Nephron (organoid): ENCODE measurements around the gene LSP1.
"Not testable (repeated sequence)": the region's sequence is repeated elsewhere in the genome, so short reads cannot be mapped to it uniquely, and the experiment has no call there.

Experiments used
- H3K27ac Mint-ChIP-seq, 3 experiments: 2 replicates each; pipeline ENCODE4 v1.8.0; 2020; ENCODE audit warnings: mixed read lengths in 3 of 3, mild to moderate bottlenecking in 2 of 3, moderate library complexity in 1 of 3
- H3K27me3 Mint-ChIP-seq: 2 replicates; pipeline ENCODE4 v1.8.0; 2021; ENCODE audit warnings: low read depth, mild to moderate bottlenecking, moderate library complexity, mixed read lengths
- H3K36me3 Mint-ChIP-seq: 2 replicates; pipeline ENCODE4 v1.8.0; 2020; ENCODE audit warnings: low read depth, mixed read lengths
- H3K4me1 Mint-ChIP-seq: 2 replicates; pipeline ENCODE4 v1.8.0; 2020; ENCODE audit warnings: mixed read lengths
- H3K4me3 Mint-ChIP-seq, 3 experiments: 2 replicates each; pipeline ENCODE4 v1.8.0; 2020; ENCODE audit warnings: mild to moderate bottlenecking in 3 of 3, mixed read lengths in 3 of 3, moderate library complexity in 2 of 3
- H3K9me3 Mint-ChIP-seq: 2 replicates; pipeline ENCODE4 v1.8.0; 2020; ENCODE audit warnings: mixed read lengths
- CTCF ChIP-seq, 3 experiments: fragments of 200-600 bp; sonication (generic); IDR thresholded peaks; one replicate each; pipeline ENCODE4 v1.5.0; 2021; ENCODE audit warnings: antibody characterized with exemption in 3 of 3; ENCODE audit not compliant: unreplicated experiment in 3 of 3

Gene LSP1

DNA sequence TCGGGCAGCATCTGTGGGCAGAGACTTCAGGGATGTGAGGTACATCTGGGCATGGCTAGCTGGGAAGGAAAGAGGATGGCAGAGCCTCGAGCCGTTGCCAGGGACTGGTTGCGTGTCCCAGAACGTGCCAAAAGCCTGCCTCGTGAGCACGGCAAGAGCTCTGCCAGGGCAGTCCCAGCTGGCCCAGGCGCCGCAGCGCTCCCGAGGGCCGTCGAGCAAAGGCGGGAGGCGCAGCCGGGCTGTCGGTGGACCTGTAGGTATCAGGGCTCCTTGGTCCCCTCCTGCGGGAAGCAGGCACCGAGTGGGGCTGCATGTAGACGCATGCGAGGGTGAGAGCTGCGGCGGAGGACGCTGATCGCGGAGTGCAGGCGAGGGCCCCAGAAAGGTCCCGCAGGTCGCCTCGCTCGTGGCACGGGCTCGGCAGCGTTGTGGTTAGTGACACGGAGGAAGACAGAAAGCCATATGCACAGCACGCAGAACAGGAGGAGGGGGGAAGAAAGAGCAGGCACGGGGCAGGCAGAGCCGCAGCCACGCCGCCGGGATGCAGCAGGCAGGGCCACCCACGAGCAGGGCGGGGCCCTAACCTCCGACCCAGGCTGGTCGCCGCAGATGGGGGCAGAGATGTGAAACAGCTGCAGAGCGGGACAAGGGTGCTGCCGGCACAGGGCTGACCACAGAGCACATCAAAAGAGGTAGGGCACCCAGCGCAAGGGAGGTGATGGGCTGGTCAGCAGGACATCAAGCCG, 18.0 kb downstream of the LSP1 start:
- Mint-ChIP-seq H3K9me3 (no peaks in the 10 kb centered on the region), H3K4me1 (peaks cover 21% of the 10 kb centered on the region), H3K36me3 (no peaks in the 10 kb centered on the region), H3K27me3 (peaks cover 10% of the 10 kb centered on the region), H3K27ac (peak overlapping the region; percentile 45 to 77 (median 64)), H3K4me3 (no peak overlapping the region)
- TF ChIP-seq CTCF (IDR thresholded peaks at IDR 0.05; ENCODE audit: unreplicated experiment in 3 of 3) = no peak

GRCh38 chr11:1871531-1871930, 18.6 kb downstream of the LSP1 start:
- no peaks in the 10 kb centered on the region for H3K9me3 Mint-ChIP-seq
- H3K27me3 Mint-ChIP-seq = peaks cover 10% of the 10 kb centered on the region
- no peak for TF ChIP-seq CTCF (IDR thresholded peaks at IDR 0.05; ENCODE audit: unreplicated experiment in 3 of 3)
- H3K4me1 Mint-ChIP-seq = peaks cover 21% of the 10 kb centered on the region
- H3K4me3 Mint-ChIP-seq = no peak overlapping the region
- H3K27ac Mint-ChIP-seq = no peak overlapping the region
- H3K36me3 Mint-ChIP-seq = no peaks in the 10 kb centered on the region

DNA sequence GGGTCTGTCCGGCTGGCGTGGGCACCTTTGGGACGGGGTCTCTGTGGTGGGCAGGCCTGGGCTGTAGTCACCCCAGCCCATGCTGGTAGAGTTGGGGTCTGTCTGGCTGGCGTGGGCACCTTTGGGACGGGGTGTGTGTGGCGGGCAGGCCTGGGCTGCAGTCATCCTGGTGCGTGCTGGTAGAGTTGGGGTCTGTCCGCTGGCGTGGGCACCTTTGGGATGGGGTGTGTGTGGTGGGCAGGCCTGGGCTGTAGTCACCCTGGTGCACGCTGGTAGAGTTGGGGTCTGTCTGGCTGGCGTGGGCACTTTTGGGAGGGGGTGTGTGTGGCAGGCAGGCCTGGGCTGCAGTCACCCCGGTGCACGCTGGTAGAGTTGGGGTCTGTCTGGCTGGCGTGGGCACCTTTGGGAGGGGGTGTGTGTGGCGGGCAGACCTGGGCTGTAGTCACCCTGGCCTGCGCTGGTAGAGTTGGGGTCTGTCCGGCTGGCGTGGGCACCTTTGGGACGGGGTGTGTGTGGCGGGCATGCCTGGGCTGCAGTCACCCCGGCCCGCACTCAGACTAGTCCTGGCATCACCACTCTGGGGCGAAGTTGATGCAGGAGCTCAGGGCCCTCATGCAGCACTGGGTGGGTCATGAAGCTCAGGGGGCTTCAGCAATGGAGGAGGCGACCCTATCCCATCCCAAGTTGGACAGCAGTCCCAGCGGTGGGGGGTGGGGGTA, 19.5 kb downstream of the LSP1 start:
- H3K27me3 Mint-ChIP-seq = peaks cover 10% of the 10 kb centered on the region
- H3K36me3 Mint-ChIP-seq = no peaks in the 10 kb centered on the region
- peaks cover 22% of the 10 kb centered on the region for H3K4me1 Mint-ChIP-seq
- H3K9me3 Mint-ChIP-seq = no peaks in the 10 kb centered on the region
- peak overlapping the region in 2 of 3 experiments; percentile 92 to 97 for H3K27ac Mint-ChIP-seq
- TF ChIP-seq CTCF (IDR thresholded peaks at IDR 0.05; ENCODE audit: unreplicated experiment in 3 of 3) = no peak
- no peak overlapping the region for H3K4me3 Mint-ChIP-seq

DNA sequence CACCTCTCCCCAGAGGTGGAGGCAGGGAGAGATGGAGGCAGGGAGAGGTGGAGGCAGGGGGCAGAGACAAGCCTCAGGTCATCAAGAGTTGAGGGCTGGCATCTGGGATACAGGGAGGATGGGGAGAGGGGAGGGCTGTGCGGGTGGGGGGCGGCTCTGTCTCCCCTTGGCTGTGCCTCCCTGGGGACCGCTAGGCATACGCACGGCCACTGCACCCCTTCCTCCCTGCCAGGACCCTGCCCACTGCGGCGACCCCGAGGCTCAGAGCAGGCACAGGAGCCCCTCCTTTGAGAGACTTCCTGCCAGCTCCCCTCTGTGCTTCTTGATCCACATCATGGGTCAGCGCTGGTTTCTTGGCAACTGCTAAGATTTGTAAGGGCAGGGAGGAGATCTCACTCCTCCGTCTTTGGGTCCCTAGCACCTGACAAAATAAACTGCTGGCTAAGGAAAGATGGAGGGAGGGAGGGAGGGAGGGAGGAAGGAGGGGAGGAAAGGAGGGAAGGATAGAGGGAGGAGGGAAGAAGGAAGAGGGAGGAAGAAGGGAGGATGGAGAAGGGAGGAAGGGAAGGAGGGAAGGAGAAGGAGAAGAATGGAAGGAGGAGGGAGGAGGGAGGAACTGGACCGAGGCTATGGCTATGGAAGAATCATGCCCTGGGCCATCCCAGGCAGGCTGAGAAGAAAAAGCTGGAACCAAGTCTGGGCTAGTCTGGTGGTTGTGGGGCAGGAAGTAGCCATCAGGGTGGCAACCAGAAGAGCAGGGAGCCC, 20.3 kb downstream of the LSP1 start:
- Mint-ChIP-seq H3K27ac (peak overlapping the region; percentile 92 to 97 (median 94)), H3K4me3 (peak overlapping the region in 2 of 3 experiments; percentile 12 to 21), H3K9me3 (no peaks in the 10 kb centered on the region), H3K36me3 (no peaks in the 10 kb centered on the region), H3K4me1 (peaks cover 26% of the 10 kb centered on the region), H3K27me3 (peaks cover 10% of the 10 kb centered on the region)
- no peak for TF ChIP-seq CTCF (IDR thresholded peaks at IDR 0.05; ENCODE audit: unreplicated experiment in 3 of 3)

- Mint-ChIP-seq H3K4me3 (peak overlapping the region in 1 of 3 experiments; percentile 12), H3K27ac (peak overlapping the region; percentile 92 to 97 (median 94)), H3K4me1 (peaks cover 26% of the 10 kb centered on the region)
- H3K36me3 Mint-ChIP-seq, H3K27me3 Mint-ChIP-seq, H3K9me3 Mint-ChIP-seq: not testable (repeated sequence)
Observed at GRCh38 chr11:1873813-1874150, 20.9 kb downstream of the LSP1 start.

- H3K36me3 Mint-ChIP-seq, H3K4me3 Mint-ChIP-seq, H3K27me3 Mint-ChIP-seq, H3K27ac Mint-ChIP-seq, H3K9me3 Mint-ChIP-seq: not testable (repeated sequence)
- peaks cover 26% of the 10 kb centered on the region for H3K4me1 Mint-ChIP-seq
Observed at GRCh38 chr11:1874441-1875092, 21.7 kb downstream of the LSP1 start.
